Gastrocnemius medialis (tissue), 4 donors: ENCODE data around the gene ZNF2. TPM values are rescaled to one million over a fixed set of nuclear protein-coding genes. Genes with fewer than 3 reads are reported as not detected.

Experiments
- ATAC-seq, 2 donors: fragments of 150-250 bp; one replicate each; pipeline ENCODE4 v1.9.1; 2016
- DNase-seq, 2 donors: peaks; one replicate each; pipeline ENCODE4 v3.0.0-alpha.2; 2019
- H3K27ac ChIP-seq, 4 donors: fragments of 200-600 bp; sonication (generic); 1 replicate in 1 of 4; 2 replicates in 3 of 4; pipeline ENCODE4 v1.5.1; 2016 to 2018; ENCODE audit warnings: mild to moderate bottlenecking in 2 of 4, moderate library complexity in 1 of 4
- H3K27me3 ChIP-seq, 3 donors: fragments of 200-600 bp; sonication (generic) in 2 of 3; 1 replicate in 1 of 3; 2 replicates in 2 of 3; pipeline versions ENCODE4 v1.5.1 to v1.6.0; 2016 to 2019; ENCODE audit warnings: mild to moderate bottlenecking in 1 of 3, moderate library complexity in 1 of 3
- H3K36me3 ChIP-seq, 2 donors: fragments of 200-600 bp; sonication (generic) in 1 of 2; one replicate each; pipeline ENCODE4 v1.5.1; 2017 to 2018
- H3K4me1 ChIP-seq, 2 donors: fragments of 200-600 bp; sonication (generic) in 1 of 2; one replicate each; pipeline ENCODE4 v1.5.1; 2016 to 2017; ENCODE audit warnings: mild to moderate bottlenecking in 2 of 2
- H3K4me3 ChIP-seq, 4 donors: fragments of 200-600 bp; sonication (generic) in 3 of 4; 1 replicate in 1 of 4; 2 replicates in 3 of 4; pipeline ENCODE4 v1.5.1; 2016 to 2019; ENCODE audit warnings: mild to moderate bottlenecking in 2 of 4
- H3K9me3 ChIP-seq, 3 donors: fragments of 200-600 bp; sonication (generic) in 2 of 3; 1 replicate in 1 of 3; 2 replicates in 2 of 3; pipeline ENCODE4 v1.5.1; 2016 to 2019
- POLR2A ChIP-seq, 2 donors: fragments of 450-650 bp; IDR thresholded peaks; one replicate each; pipeline ENCODE4 v1.6.1; 2017; ENCODE audit warnings: antibody characterized with exemption in 2 of 2, mild to moderate bottlenecking in 2 of 2, moderate library complexity in 2 of 2
- in situ Hi-C, 4 donors: fragments of 200-750 bp; cut with MboI; loops; one replicate each; pipeline versions ENCODE4 v1.15.0 to v1.8.0; 2017; ENCODE audit warnings: low sequenced_read_pairs in 4 of 4
- intact Hi-C: fragments of 100-400 bp; cut with DNase I; formaldehyde crosslinking; loops from one replicate; pipeline ENCODE4 v1.15.1; 2023; ENCODE audit warnings: low total_unique reads
- total RNA-seq, 4 donors: library from RNA; depleted of rRNA; stranded (reverse); fragments of >200 nt; gene quantifications; one replicate each; pipeline versions ENCODE4 v1.1.0 to v1.2.3, GENCODE V29; 2016
- TF ChIP-seq, protein P1 (sequence below), 5 experiments: fragments of 450-650 bp in 3 of 5; fragments of 200-600 bp in 2 of 5; sonication (generic) in 2 of 5; IDR thresholded peaks in 4 of 5; conservative IDR thresholded peaks in 1 of 5; 1 replicate in 4 of 5; 2 replicates in 1 of 5; pipeline ENCODE4 v1.5.1; 2016 to 2019; ENCODE audit warnings: antibody characterized with exemption in 5 of 5, mild to moderate bottlenecking in 3 of 5, moderate library complexity in 3 of 5

The ZNF2 gene
- total RNA-seq, 4 donors from 2014 or later = 2.4 to 3.6 (median 2.9) TPM

DNA sequence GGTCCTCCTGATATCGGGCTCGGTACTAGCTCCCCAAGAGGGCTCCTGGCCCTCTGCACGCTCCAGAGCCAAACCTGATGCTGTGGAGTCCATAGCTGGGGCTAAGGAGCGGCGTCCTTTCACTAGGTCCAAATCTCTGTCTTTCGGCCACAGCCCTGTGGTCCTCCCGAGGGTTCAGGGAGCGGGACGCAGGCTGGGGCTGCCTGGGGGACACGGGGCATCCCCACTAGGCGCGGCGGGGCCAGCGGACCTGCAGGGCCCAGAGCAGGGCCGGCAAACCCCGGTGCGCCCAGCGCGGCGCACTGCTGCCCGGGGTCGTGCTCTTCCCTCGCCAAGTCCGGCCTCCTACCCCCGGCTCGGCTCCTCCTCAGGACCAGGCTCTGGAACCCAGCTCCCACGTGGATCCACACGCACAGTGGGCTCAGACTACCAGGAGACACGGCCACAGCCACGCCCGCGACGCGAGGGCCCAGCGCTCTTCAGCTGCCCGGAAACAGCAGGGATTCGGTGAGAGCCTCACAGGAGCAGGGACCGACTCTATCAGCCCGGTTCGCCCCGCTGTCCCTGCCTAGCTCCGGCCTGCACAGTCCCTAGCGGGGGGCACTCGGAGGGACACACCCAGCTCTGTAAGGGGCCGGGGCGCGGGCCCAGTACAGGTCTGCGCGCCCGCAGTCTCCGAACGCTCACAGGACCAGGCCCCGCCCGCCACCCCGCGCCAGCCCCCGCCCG, 6.6 kb upstream of the ZNF2 start:
- Histone ChIP-seq H3K36me3 (peaks cover 0 to 41% of the 10 kb centered on the region in 2 donors), H3K9me3 (no peaks in the 10 kb centered on the region), H3K27ac (peak overlapping the region; percentile 81 to 88 (median 86)), H3K4me1 (peaks cover 18 to 21% of the 10 kb centered on the region in 2 donors), H3K27me3 (no peaks in the 10 kb centered on the region), H3K4me3 (peak overlapping the region; percentile 74 to 90 (median 86))
- TF ChIP-seq POLR2A (IDR thresholded peaks at IDR 0.05) = no peak
- TF ChIP-seq, protein P1, sequence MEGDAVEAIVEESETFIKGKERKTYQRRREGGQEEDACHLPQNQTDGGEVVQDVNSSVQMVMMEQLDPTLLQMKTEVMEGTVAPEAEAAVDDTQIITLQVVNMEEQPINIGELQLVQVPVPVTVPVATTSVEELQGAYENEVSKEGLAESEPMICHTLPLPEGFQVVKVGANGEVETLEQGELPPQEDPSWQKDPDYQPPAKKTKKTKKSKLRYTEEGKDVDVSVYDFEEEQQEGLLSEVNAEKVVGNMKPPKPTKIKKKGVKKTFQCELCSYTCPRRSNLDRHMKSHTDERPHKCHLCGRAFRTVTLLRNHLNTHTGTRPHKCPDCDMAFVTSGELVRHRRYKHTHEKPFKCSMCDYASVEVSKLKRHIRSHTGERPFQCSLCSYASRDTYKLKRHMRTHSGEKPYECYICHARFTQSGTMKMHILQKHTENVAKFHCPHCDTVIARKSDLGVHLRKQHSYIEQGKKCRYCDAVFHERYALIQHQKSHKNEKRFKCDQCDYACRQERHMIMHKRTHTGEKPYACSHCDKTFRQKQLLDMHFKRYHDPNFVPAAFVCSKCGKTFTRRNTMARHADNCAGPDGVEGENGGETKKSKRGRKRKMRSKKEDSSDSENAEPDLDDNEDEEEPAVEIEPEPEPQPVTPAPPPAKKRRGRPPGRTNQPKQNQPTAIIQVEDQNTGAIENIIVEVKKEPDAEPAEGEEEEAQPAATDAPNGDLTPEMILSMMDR (IDR thresholded peaks at IDR 0.05 in 4 of 5, conservative IDR thresholded peaks at IDR 0.05 in 1 of 5) = no peak
- intact Hi-C loops = loop anchor here (2.0 kb wide), 1 partner anchor 36 kb away; no protein-coding TSS in a partner anchor
- ATAC-seq (peak; percentile 65 to 66), DNase-seq (peak; percentile 16 to 31)
- in situ Hi-C loops = no loop called here

- Histone ChIP-seq H3K4me1 (peaks cover 26 to 28% of the 10 kb centered on the region in 2 donors), H3K4me3 (peak within 1 kb of the TSS; percentile 74 to 90 (median 86)), H3K27ac (peak within 1 kb of the TSS; percentile 88 to 94 (median 90)), H3K36me3 (peaks cover 0 to 32% of the 10 kb centered on the region in 2 donors), H3K27me3 (no peaks in the 10 kb centered on the region), H3K9me3 (no peaks in the 10 kb centered on the region)
- peak; percentile 84 for ATAC-seq
- in situ Hi-C loops = no loop called here
- peak in 1 of 2 donors; percentile 36 for TF ChIP-seq POLR2A (IDR thresholded peaks at IDR 0.05)
- TF ChIP-seq, protein P1 (IDR thresholded peaks at IDR 0.05 in 4 of 5, conservative IDR thresholded peaks at IDR 0.05 in 1 of 5) = no peak
- intact Hi-C loops = loop anchor here (2.0 to 10.0 kb wide), 2 partner anchors 37 to 1475 kb away; partner anchors contain the start of gene KANSL3
- DNase-seq = peak; percentile 62 to 75
Measured at GRCh38 chr2:95159690-95160449, 5.7 kb upstream of the ZNF2 start, which contains the start of gene ZNF514. TSS of gene ZNF514 (minus strand) at chr2:95159848. CDS start at chr2:95153253, 6,595 bp downstream.

DNA sequence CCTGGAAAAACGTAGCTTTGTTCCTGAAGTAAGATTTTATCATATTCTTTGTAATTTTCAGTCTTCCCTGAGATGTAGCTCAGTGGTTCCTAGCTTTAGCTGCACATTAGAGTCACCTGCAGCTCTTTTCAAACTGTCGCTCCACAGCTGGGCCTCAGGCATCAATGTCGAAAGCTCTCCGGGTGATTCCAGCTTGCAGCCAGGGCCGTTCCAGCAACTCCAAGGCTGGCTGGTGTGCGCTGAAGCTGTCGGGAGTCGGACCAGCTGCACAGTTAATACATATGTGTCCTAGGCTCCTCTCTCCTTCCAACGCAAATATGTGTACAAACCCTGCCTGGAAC, 609 bp upstream of the ZNF2 start:
- Histone ChIP-seq H3K4me3 (peak overlapping the region; percentile 65 to 96 (median 90)), H3K36me3 (peaks cover 0 to 8% of the 10 kb centered on the region in 2 donors), H3K27me3 (no peaks in the 10 kb centered on the region), H3K4me1 (peaks cover 22 to 26% of the 10 kb centered on the region in 2 donors), H3K27ac (peak overlapping the region; percentile 90 to 95 (median 94)), H3K9me3 (no peaks in the 10 kb centered on the region)
- in situ Hi-C loops = loop anchor here in 1 of 4 donors (5.0 kb wide), 1 partner anchor 42 kb away; the partner anchor contains the start of gene ZNF892
- intact Hi-C loops = loop anchor here (1.0 to 10.0 kb wide), 3 partner anchors 42 to 1470 kb away; partner anchors contain the start of genes KANSL3, MRPS5 and ZNF892
- peak; percentile 24 to 52 for ATAC-seq
- DNase-seq = no peak
- TF ChIP-seq, protein P1 (IDR thresholded peaks at IDR 0.05 in 4 of 5, conservative IDR thresholded peaks at IDR 0.05 in 1 of 5) = no peak
- no peak for TF ChIP-seq POLR2A (IDR thresholded peaks at IDR 0.05)

- peak overlapping the region; percentile 90 to 95 (median 94) for H3K27ac ChIP-seq
- ATAC-seq (no peak), DNase-seq (no peak)
- no peaks in the 10 kb centered on the region for H3K9me3 ChIP-seq
- H3K27me3 ChIP-seq = no peaks in the 10 kb centered on the region
- TF ChIP-seq POLR2A (IDR thresholded peaks at IDR 0.05) = no peak
- TF ChIP-seq, protein P1 (IDR thresholded peaks at IDR 0.05 in 4 of 5, conservative IDR thresholded peaks at IDR 0.05 in 1 of 5) = no peak
- H3K4me3 ChIP-seq = peak overlapping the region; percentile 65 to 96 (median 90)
- H3K36me3 ChIP-seq = peaks cover 0 to 8% of the 10 kb centered on the region in 2 donors
- intact Hi-C loops (loop anchor here (10.0 kb wide), 1 partner anchor 1469 kb away; the partner anchor contains the start of gene KANSL3), in situ Hi-C loops (loop anchor here in 1 of 4 donors (5.0 kb wide), 1 partner anchor 41 kb away; the partner anchor contains the start of gene ZNF892)
- peaks cover 22 to 26% of the 10 kb centered on the region in 2 donors for H3K4me1 ChIP-seq
Measured at GRCh38 chr2:95166065-95166763, 605 bp downstream of the ZNF2 start.
